ENCODE results near the gene GLP2R.

Gene GLP2R

GRCh38 chr17:9859781-9860180 lies 34.1 kb downstream of the GLP2R start:
- Mint-ChIP-seq H3K9me3 (peaks cover 40% of the 10 kb centered on the region), H3K4me3 (no peak overlapping the region), H3K4me1 (no peaks in the 10 kb centered on the region), H3K27me3 (ENCODE audit: low read depth, poor library complexity) (peaks cover 22% of the 10 kb centered on the region), H3K27ac (no peak overlapping the region), H3K36me3 (ENCODE audit: low read depth) (no peaks in the 10 kb centered on the region)
- TF ChIP-seq CTCF (IDR thresholded peaks at IDR 0.05): no peak
- DNase-seq: no peak

- TF ChIP-seq CTCF (IDR thresholded peaks at IDR 0.05): no peak
- Mint-ChIP-seq H3K36me3 (ENCODE audit: low read depth) (no peaks in the 10 kb centered on the region), H3K27me3 (ENCODE audit: low read depth, poor library complexity) (peaks cover 24% of the 10 kb centered on the region), H3K4me1 (no peaks in the 10 kb centered on the region), H3K4me3 (no peak overlapping the region), H3K9me3 (peaks cover 45% of the 10 kb centered on the region), H3K27ac (no peak overlapping the region)
- no peak for DNase-seq
These were observed 35.1 kb downstream of the GLP2R start for GRCh38 chr17:9860851-9861250.

GRCh38 chr17:9862220-9862619 lies 36.5 kb downstream of the GLP2R start:
- DNase-seq: no peak
- no peak overlapping the region for H3K4me3 Mint-ChIP-seq
- no peak for TF ChIP-seq CTCF (IDR thresholded peaks at IDR 0.05)
- H3K27me3 Mint-ChIP-seq (ENCODE audit: low read depth, poor library complexity): peaks cover 15% of the 10 kb centered on the region
- H3K27ac Mint-ChIP-seq: no peak overlapping the region
- no peaks in the 10 kb centered on the region for H3K4me1 Mint-ChIP-seq
- no peaks in the 10 kb centered on the region for H3K36me3 Mint-ChIP-seq (ENCODE audit: low read depth)
- H3K9me3 Mint-ChIP-seq: peaks cover 45% of the 10 kb centered on the region

GRCh38 chr17:9862949-9863348 lies 37.2 kb downstream of the GLP2R start:
- Mint-ChIP-seq H3K9me3 (peaks cover 42% of the 10 kb centered on the region), H3K27me3 (ENCODE audit: low read depth, poor library complexity) (peaks cover 15% of the 10 kb centered on the region), H3K4me3 (no peak overlapping the region), H3K36me3 (ENCODE audit: low read depth) (no peaks in the 10 kb centered on the region), H3K4me1 (no peaks in the 10 kb centered on the region), H3K27ac (no peak overlapping the region)
- no peak for DNase-seq
- TF ChIP-seq CTCF (IDR thresholded peaks at IDR 0.05): no peak

GRCh38 chr17:9865586-9865985 lies 39.9 kb downstream of the GLP2R start:
- no peak overlapping the region for H3K4me3 Mint-ChIP-seq
- no peak for DNase-seq
- no peak overlapping the region for H3K27ac Mint-ChIP-seq
- peaks cover 15% of the 10 kb centered on the region for H3K27me3 Mint-ChIP-seq (ENCODE audit: low read depth, poor library complexity)
- H3K36me3 Mint-ChIP-seq (ENCODE audit: low read depth): no peaks in the 10 kb centered on the region
- TF ChIP-seq CTCF (IDR thresholded peaks at IDR 0.05): no peak
- H3K4me1 Mint-ChIP-seq: no peaks in the 10 kb centered on the region
- peaks cover 22% of the 10 kb centered on the region for H3K9me3 Mint-ChIP-seq

- Mint-ChIP-seq H3K9me3 (peaks cover 10% of the 10 kb centered on the region), H3K4me1 (no peaks in the 10 kb centered on the region)
These were observed 42.8 kb downstream of the GLP2R start for GRCh38 chr17:9868552-9868951.

More at GRCh38 chr17:9868552-9868951, 42.8 kb downstream of the GLP2R start:
- Mint-ChIP-seq H3K4me3 (no peak overlapping the region), H3K27ac (no peak overlapping the region), H3K36me3 (ENCODE audit: low read depth) (no peaks in the 10 kb centered on the region), H3K27me3 (ENCODE audit: low read depth, poor library complexity) (peaks cover 11% of the 10 kb centered on the region)
- TF ChIP-seq CTCF (IDR thresholded peaks at IDR 0.05): no peak
- no peak for DNase-seq

Measured in nephron progenitor cell (in vitro differentiated cells).